Stimulated activated CD4-positive, alpha-beta T cell treated with anti-CD3 and anti-CD28 coated beads, Interleukin-4, amount 100 ng/mL, for 4 hours (primary cell): ENCODE results near the gene PITX1.
"Not testable (repeated sequence)": the region's sequence is repeated elsewhere in the genome, so short reads cannot be mapped to it uniquely, and the experiment has no call there.

ENCODE experiments used
- DNase-seq, 2 experiments: peaks; one replicate each; pipeline ENCODE4 v3.0.0-alpha.2; 2020

The PITX1 gene

DNA sequence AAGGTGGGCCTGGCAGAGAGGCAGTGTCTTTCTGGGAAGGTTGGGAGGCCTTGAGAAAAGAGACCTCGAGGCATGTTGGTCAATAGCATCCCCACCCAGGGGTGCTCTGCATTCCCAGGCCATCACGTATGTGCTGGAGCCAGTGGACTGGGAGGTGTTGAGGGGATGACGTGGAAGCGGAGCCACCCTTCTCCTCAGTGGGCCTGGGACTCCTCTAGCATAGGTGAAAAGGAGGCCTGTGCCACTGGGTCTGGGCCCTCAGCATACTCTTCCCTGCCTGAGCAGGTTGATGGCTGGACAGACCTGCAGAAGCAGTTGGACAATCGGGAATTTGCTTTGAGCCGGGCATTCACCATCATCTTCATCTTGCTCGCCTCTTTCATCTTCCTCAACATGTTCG is 25.5 kb downstream of the PITX1 start:
- no peak for DNase-seq

DNA sequence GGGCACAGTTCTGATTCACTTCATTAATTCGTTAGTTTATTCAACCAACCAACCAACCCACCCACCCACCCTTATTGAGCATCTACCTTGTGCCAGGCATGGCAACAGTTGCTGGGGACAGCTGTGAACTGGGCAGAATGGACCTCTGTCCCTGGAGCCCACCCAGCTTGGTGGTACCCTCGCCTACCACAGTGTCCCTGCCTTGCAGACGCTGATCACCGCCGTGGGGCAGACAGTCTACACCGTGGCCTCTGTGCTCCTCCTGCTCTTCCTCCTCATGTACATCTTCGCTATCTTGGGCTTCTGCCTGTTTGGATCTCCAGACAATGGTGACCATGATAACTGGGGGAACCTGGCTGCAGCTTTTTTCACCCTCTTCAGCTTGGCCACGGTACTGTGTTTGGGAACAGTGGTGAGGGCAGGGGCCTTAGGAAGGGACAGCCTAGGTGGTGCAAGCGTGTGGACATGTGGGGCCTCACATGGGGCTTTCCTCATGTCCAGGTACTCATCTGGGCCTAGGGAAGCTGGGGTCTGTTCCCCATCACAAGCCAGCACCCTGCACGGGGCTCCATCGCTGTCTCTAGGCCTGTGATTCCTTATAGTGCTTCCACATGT is 26.2 kb downstream of the PITX1 start:
- DNase-seq: no peak

DNA sequence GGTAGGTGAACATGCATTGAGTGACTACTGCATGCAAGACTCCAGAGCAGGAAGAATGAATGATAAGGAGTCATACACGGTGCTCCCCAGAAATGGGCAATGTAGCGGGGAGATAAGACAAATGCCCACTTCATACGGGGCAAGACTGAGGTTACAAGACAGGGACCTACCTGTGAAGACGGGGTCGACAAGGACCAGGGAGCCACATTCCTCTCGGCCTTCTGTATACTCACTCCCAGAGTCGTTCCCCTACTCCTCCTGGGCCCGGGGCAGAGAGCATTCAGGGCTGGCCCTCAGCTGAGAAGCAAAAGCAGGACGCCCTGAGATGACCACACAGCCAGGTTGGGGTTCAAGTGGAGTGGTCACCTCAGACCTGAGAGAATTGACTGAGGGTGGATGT is 26.7 kb downstream of the PITX1 start:
- DNase-seq: no peak

DNA sequence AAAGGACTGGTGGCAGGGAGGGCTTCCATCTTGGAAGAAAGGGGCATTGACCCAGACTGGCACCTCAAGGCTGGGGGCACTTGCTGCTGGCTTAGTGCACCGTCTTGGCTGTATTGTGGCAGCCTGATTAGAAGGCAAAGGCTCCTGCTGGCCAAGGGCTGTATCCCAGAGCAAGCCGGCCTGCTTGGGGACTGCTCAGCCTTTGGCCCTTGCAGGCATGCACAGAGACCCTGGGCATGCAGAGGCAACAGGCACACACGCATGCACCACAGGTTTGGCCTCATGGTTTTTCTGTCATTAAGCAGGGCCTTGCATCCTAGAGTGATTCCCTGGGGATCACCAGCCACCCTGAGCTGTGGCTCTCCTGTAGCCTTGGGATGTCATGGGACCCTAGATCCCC is 29.0 kb downstream of the PITX1 start:
- no peak for DNase-seq

DNA sequence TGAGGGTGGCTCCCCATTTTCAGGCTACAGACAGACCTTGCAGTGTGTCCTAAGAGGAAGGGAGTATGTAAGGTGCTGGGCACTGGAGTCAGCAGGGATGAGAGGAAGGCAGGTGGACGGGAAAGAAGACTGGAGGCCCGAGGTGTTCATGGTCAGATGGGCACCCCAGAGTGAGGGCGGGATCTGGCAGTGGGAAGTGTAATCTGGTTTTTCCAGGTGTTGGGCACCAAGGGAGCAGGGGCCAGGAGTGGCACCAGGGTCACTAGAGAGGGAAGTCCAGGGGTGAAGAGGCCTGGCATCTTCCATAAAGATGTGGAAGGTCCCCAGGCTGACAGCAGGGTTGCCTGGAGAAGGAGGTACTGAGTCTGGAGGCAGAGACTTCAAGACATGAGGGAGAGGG is 29.7 kb downstream of the PITX1 start:
- DNase-seq: no peak

DNA sequence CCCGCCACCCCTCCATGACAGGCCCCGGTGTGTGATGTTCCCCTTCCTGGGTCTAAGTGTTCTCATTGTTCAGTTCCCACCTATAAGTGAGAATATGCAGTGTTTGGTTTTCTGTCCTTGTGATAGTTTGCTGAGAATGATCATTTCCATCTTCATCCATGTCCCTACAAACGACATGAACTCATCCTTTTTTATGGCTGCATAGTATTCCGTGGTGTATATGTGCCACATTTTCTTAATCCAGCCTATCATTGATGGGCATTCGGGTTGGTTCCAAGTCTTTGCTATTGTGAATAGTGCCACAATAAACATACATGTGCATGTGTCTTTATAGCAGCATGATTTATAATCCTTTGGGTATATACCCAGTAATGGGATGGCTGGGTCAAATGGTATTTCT is 36.0 kb downstream of the PITX1 start:
- not testable (repeated sequence) for DNase-seq

DNA sequence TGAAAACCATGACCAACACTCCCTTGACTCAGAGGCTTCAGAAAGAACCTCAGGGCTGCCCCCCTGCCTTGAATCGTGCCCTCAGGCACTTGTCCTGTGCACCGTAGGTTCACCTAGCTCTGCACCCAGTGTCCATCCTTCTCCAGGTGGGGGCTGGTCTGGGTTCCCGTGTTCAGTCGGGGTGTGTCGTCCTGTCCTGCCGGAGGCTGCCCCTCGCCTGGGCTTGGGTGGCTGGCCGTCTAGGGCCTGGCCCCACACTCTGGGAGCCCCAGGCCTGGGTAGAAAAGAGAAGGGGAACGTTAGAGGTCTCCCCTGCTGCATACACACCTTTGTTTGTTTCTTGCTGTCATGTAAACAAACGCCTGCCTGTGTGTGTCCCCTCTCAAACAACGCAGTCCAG is 37.0 kb downstream of the PITX1 start:
- DNase-seq: no peak

DNA sequence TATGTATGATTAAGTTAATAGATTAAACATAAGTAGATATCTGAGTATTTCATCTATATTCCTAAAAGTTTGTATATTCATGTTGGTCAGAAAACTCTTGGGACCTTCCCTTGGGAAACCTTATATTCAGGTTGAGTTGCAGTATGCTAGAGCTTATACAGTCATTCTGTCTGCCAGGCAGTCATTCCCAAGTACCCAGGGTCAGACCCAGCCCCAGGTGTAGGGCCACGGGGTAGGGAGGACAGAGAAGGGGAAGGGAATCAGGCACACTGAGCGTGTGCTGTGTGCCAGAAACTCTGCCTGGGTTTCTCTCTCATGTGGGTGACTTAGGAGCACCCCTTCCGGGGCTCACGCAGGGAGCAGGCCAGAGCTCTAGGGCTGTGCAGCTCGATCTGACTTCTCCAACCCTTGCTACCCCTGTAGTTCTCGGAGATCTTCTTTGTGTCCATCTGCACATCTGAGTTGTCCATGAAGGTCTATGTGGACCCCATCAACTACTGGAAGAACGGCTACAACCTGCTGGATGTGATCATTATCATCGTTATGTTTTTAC is 38.1 kb downstream of the PITX1 start:
- DNase-seq: no peak

DNA sequence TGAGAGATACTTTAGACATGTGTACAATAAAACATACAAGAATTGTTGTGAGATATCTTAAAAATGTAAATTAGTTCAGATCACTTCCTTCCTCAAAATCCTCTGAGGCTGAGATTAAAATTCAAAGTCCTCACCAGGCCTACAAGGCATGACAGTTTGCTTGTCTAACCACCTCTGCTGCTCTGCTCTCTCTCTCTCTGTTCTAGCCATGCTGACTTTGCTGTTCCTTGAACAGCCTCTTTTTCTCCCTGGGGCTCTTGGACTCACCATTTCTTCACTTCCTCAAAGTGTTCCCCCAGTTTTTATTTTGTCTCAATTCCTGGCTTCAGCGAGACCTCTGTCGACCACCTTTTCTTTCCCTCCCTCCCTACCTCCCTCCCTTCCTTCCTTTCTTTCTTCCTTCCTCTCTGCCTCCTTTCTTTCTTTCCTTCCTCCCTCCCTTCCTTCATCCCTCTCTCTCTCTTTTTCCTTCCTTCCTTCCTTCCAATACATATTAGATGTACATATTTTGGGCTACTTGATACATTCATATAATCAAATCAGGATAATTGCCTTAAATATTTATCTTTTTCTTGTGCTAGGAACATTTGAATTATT is 39.4 kb downstream of the PITX1 start:
- DNase-seq: no peak

DNA sequence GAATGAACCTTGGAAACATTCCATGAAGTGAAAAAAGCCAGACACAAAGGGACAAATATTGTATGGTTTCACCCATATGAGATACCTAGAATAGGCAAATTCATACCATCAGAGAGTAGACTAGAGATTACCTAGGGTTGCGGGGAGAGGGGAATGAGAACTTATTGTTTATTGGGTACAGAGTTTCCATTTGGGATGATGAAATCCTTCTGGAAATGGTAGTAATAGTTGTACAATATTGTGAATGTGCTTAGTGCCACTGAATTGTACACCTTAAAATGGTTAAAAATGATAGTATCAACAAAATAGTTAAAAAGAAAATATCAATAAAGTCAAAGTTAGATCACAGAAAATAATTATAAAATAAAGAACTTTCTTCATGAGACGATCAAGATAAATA is 40.9 kb downstream of the PITX1 start:
- DNase-seq: no peak

DNA sequence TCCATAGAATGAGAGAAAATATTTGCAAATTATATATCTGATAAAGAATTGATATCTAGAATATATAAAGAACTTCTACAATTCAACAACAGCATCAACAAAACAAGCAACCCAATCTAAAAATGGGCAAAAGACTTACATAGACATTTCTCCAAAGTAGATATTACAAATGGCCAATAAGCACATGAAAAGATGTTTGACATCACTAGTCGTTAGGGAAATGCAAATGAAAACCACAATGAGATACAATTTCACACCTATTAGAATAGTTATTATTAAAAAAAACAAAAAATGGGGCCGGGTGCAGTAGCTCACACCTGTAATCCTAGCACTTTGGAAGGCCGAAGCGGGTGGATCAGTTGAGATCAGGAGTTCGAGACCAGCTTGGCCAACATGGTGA is 41.9 kb downstream of the PITX1 start:
- DNase-seq: no peak

DNA sequence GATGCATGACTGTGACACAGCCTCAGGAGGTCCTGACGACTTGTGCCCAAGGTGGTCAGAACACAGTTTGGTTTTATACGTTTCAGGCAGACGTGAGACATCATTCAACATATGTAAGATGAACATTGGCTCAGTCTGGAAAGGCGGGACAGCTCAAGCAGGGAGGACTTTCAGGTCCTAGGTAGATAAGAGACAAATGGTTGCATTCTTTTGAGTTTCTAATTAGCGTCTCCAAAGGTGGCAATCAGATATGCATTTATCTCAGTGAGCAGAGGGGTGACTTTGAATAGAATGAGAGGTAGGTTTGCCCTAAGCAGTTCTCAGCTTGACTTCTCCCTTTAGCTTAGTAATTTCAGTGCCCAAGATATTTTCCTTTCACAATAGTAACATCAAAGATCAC is 43.8 kb downstream of the PITX1 start:
- DNase-seq: not testable (repeated sequence)

DNA sequence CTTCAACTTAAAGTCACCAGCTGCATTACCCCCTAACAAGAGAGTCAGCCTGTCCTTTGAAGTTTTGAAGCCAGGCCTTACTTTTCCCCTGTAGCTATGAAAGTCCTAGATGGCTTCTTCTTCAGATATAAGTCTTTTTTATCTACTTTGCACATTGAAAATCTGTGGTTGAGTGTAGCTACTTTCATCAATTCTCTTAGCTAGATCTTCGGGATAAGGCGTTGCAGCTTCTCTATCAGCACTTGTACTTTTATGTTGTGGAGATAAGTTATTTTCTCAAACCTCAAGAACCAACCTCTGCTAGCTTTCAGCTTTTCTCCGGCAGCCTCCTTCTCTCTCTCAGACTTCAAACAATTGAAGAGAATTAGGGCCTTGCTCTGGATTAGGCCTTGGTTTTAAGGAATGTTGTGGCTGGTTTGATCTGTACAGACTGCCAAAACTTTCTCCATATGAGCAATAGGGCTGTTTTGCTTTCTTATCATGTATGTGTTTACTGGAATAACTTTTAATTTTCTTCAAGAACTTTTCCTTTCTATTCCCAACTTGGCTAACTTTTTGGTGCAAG is 44.7 kb downstream of the PITX1 start:
- DNase-seq: no peak

DNA sequence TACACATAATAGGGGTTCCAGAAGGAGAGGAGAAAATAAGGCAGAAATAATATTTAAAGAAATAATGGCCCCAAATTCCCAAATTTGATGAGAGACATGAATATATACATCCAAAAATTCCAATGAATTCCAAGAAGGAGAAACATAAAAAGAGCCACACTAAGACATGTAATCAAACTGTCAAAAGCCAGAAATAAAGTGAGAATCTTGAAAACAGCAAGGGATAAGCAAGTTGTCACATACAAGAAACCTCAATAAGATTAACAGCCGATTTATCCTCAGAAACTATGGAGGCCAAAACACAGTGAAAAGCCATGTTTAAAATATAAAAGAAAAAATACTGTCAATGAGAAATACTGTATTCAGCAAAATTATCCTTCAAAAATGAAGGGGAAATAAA is 51.8 kb downstream of the PITX1 start:
- no peak for DNase-seq

DNA sequence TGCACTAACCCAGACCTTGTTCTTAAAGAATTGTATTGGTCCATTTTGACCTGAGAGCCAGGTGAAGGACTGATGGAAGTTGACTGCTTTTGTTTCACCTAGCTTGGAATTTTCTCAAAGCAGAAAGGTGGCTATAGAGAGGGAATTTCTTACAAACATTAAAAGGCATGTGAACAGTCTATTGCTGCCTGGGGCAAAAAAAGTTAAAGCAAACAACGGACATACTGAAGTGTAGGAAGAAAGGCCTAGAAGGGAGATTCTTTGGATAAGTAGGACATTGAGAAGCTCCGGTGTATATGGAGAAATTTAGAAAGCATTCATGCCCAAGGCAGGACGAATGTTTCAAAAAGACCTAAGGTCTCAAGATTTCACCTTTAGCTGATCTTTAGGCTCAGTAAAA is 54.6 kb downstream of the PITX1 start:
- DNase-seq: no peak
